ENCODE results near the gene SNX17.

SNX17 gene

DNA sequence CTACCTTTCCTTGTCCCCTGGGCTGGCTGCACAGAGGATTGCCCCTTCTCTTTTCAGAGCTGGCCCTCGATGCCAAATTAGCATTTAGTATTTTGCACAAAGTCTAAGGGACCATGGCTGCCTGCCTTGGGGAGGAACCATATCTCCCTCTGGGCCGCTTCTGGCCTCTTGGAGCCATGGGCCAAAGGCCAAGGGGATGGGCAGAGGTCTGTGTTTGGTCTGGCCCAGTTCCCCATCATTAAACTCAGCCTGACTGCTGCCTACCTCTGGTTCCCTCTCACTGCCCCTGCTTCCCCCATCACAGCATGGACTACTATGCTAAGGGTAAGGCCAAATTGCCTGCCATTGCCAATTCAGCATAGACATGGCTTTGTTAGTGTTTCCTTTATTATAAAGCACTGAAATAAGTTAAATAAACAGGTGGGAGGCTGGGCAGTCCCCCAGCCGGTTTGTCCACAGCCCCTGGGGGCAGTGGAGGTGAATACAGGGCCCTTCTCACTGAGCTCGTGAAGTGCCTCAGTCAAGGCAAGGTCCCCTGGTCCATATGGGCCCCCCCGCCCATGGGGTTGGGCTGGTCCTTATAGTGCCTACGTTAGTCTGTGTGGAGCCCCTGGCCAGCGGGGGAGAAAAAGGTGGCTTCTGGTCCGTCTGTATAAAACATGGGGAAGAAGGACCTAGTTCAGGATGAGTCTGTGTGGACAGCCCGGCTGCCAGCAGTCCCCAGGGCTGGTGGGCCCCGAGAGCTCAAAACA lies 6.6 kb downstream of the SNX17 start:
- Histone ChIP-seq H3K9me3 (ENCODE audit: insufficient read depth, low read depth, low read length) (no peaks in the 10 kb centered on the region), H3F3A (ENCODE audit: low read depth) (peaks cover 4% of the 10 kb centered on the region; the same call in 1 of the 2 replicates), H2AFZ (ENCODE audit: low read length) (no peak overlapping the region), H3K4me1 (ENCODE audit: insufficient read depth, low read length, poor library complexity, severe bottlenecking) (peaks cover 12% of the 10 kb centered on the region), H4K20me1 (ENCODE audit: insufficient read depth, low read length, poor library complexity, severe bottlenecking) (peaks cover 2% of the 10 kb centered on the region), H3K79me2 (ENCODE audit: insufficient read depth, low read length) (peaks cover 18% of the 10 kb centered on the region), H3K4me3 (ENCODE audit: low read length, poor library complexity, severe bottlenecking) (no peak overlapping the region), H3K9ac (ENCODE audit: low read depth, low read length, poor library complexity, severe bottlenecking) (no peak overlapping the region), H3K9me2 (replicated peaks; ENCODE audit: low read depth, low read length) (no peaks in the 10 kb centered on the region), H3K36me3 (ENCODE audit: insufficient read depth, low read length) (peaks cover 66% of the 10 kb centered on the region; the same call in 1 of the 2 replicates), H3K4me2 (ENCODE audit: low read depth, low read length, poor library complexity, severe bottlenecking) (no peak overlapping the region), H3K27me3 (ENCODE audit: insufficient read depth, low read length, poor library complexity, severe bottlenecking) (no peaks in the 10 kb centered on the region)
- TF ChIP-seq, protein P1, sequence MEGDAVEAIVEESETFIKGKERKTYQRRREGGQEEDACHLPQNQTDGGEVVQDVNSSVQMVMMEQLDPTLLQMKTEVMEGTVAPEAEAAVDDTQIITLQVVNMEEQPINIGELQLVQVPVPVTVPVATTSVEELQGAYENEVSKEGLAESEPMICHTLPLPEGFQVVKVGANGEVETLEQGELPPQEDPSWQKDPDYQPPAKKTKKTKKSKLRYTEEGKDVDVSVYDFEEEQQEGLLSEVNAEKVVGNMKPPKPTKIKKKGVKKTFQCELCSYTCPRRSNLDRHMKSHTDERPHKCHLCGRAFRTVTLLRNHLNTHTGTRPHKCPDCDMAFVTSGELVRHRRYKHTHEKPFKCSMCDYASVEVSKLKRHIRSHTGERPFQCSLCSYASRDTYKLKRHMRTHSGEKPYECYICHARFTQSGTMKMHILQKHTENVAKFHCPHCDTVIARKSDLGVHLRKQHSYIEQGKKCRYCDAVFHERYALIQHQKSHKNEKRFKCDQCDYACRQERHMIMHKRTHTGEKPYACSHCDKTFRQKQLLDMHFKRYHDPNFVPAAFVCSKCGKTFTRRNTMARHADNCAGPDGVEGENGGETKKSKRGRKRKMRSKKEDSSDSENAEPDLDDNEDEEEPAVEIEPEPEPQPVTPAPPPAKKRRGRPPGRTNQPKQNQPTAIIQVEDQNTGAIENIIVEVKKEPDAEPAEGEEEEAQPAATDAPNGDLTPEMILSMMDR (conservative IDR thresholded peaks at IDR 0.05; ENCODE audit: low read length) = no peak
- TF ChIP-seq EZH2phosphoT487 (IDR thresholded peaks at IDR 0.05; ENCODE audit: borderline replicate concordance) = no peak

DNA sequence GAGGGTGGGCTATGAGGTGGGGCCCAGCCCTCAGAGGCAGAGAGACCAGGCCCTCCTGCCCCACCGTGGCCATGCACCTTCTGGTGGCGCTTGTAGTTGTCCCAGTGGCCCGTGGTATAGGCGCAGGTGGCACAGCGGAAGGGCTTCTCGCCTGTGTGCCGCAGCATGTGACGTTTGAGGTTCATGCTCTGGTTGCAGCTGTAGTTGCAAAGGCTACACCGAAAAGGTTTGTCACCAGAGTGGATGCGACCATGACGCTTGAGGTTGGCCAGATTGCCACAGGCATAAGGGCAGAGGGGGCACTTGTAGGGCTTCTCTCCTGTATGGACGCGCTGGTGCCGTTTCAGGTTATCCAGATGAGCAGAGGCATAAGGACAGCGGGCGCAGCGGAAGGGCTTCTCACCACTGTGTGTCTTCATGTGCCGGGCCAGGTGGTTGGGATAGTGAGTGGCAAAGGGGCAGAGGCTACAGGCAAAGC lies 7.2 kb downstream of the SNX17 start:
- peaks cover 6% of the 10 kb centered on the region for H3K4me1 ChIP-seq (ENCODE audit: insufficient read depth, low read length, poor library complexity, severe bottlenecking)
- H3K9me3 ChIP-seq (ENCODE audit: insufficient read depth, low read depth, low read length) = no peaks in the 10 kb centered on the region
- no peak overlapping the region for H3K4me3 ChIP-seq (ENCODE audit: low read length, poor library complexity, severe bottlenecking)
- peaks cover 7% of the 10 kb centered on the region for H3F3A ChIP-seq (ENCODE audit: low read depth)
- H3K9ac ChIP-seq (ENCODE audit: low read depth, low read length, poor library complexity, severe bottlenecking) = no peak overlapping the region
- TF ChIP-seq EZH2phosphoT487 (IDR thresholded peaks at IDR 0.05; ENCODE audit: borderline replicate concordance) = no peak
- TF ChIP-seq, protein P1 (conservative IDR thresholded peaks at IDR 0.05; ENCODE audit: low read length) = no peak
- H2AFZ ChIP-seq (ENCODE audit: low read length) = no peak overlapping the region
- H3K4me2 ChIP-seq (ENCODE audit: low read depth, low read length, poor library complexity, severe bottlenecking) = no peak overlapping the region
- no peaks in the 10 kb centered on the region for H3K9me2 ChIP-seq (replicated peaks; ENCODE audit: low read depth, low read length)
- H3K36me3 ChIP-seq (ENCODE audit: insufficient read depth, low read length) = peaks cover 73% of the 10 kb centered on the region; the same call in 1 of the 2 replicates
- no peaks in the 10 kb centered on the region for H4K20me1 ChIP-seq (ENCODE audit: insufficient read depth, low read length, poor library complexity, severe bottlenecking)
- H3K27me3 ChIP-seq (ENCODE audit: insufficient read depth, low read length, poor library complexity, severe bottlenecking) = no peaks in the 10 kb centered on the region
- peaks cover 12% of the 10 kb centered on the region for H3K79me2 ChIP-seq (ENCODE audit: insufficient read depth, low read length)

DNA sequence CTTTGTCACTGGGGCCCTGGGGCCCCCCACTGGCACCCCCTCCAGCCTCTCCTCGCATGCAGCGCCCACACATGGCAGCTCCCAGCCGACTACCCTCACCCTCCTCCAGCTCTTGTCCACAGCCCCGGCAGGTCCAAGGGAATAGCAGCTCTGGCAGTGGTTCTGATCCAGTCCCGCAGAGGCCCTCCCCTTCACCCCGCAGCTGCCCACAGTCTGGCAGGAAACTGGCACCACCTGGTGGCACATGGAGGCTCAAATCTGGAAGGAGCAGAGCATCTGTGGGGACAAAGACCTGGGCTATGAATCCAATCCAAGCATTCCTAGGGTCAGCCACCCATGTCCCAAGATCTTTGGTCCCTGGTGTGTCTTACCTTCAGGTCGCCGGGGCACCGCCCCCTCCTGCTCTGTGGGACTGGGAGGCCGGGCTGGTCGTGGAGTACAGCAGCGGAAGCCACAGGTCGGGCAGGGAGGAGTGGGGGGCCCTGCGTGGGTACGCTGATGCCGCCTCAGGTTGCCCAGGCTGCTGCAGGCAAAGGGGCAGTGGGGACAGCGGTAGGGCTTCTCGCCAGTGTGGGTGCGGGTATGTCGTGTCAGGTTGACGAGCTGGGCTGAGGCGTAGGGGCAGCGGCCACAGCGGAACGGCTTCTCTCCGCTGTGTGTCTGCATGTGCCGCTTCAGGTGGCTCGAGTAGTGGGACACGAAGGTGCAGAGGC lies 7.8 kb downstream of the SNX17 start:
- no peak for TF ChIP-seq EZH2phosphoT487 (IDR thresholded peaks at IDR 0.05; ENCODE audit: borderline replicate concordance)
- TF ChIP-seq, protein P1 (conservative IDR thresholded peaks at IDR 0.05; ENCODE audit: low read length) = peak; percentile 20; the same call in 1 of the 2 replicates
- peaks cover 76% of the 10 kb centered on the region; the same call in 1 of the 2 replicates for H3K36me3 ChIP-seq (ENCODE audit: insufficient read depth, low read length)
- H3K9me2 ChIP-seq (replicated peaks; ENCODE audit: low read depth, low read length) = no peaks in the 10 kb centered on the region
- no peaks in the 10 kb centered on the region for H4K20me1 ChIP-seq (ENCODE audit: insufficient read depth, low read length, poor library complexity, severe bottlenecking)
- no peaks in the 10 kb centered on the region for H3K27me3 ChIP-seq (ENCODE audit: insufficient read depth, low read length, poor library complexity, severe bottlenecking)
- no peak overlapping the region for H3K4me2 ChIP-seq (ENCODE audit: low read depth, low read length, poor library complexity, severe bottlenecking)
- H3K9ac ChIP-seq (ENCODE audit: low read depth, low read length, poor library complexity, severe bottlenecking) = no peak overlapping the region
- H2AFZ ChIP-seq (ENCODE audit: low read length) = no peak overlapping the region
- no peak overlapping the region for H3K4me3 ChIP-seq (ENCODE audit: low read length, poor library complexity, severe bottlenecking)
- no peaks in the 10 kb centered on the region for H3K4me1 ChIP-seq (ENCODE audit: insufficient read depth, low read length, poor library complexity, severe bottlenecking)
- H3K9me3 ChIP-seq (ENCODE audit: insufficient read depth, low read depth, low read length) = no peaks in the 10 kb centered on the region
- peaks cover 7% of the 10 kb centered on the region for H3F3A ChIP-seq (ENCODE audit: low read depth)
- H3K79me2 ChIP-seq (ENCODE audit: insufficient read depth, low read length) = peaks cover 6% of the 10 kb centered on the region

Measured in Loucy (cell line).